K562 (cell line): ENCODE measurements around the gene TMEM87B. TPM values are rescaled to one million over a fixed set of nuclear protein-coding genes. Genes with fewer than 3 reads are reported as not detected.
A peak's percentile ranks its signal among the peaks of the same experiment; 100 is the strongest.

Experiments used
- ATAC-seq: fragments of 200-7000 bp; cut with Tn5 transposase; 3 replicates; pipeline ENCODE4 v1.9.1; 2020; ENCODE audit warnings: moderate library complexity
- BruUV-seq: library from RNA; stranded (reverse); fragments of 400-500 nt; replicated peaks from 2 replicates; lab custom pipeline; 2021; lab: Mats Ljungman, UMichigan
- CTCF ChIA-PET: fragments of 300-600 bp; formaldehyde crosslinking; extraction: SDS; loops from one replicate; lab custom pipeline; 2021; ENCODE audit warnings: low intra/inter-chr PET ratio; lab: Yijun Ruan, JAX
- POLR2A ChIA-PET: fragments of 300-600, 350-650 bp; sonication (Branson Sonifier 250); formaldehyde crosslinking; extraction: SDS; loops from one replicate; lab custom pipeline; 2021; ENCODE audit warnings: antibody characterized with exemption, inconsistent platforms; lab: Yijun Ruan, JAX
- DNase-seq, 4 experiments: peaks; one replicate each; pipeline versions ENCODE4 v3.0.0 to v3.0.0-alpha.2; 2011 to 2018; ENCODE audit warnings: low spot score in 3 of 4, mixed read lengths in 3 of 4; ENCODE audit errors: extremely low read depth in 1 of 4
- FAIRE-seq: peaks from 2 replicates; lab custom pipeline; 2011; peaks lifted over from hg19 to GRCh38; lab: Jason Lieb, UNC
- H2AFZ ChIP-seq: 2 replicates; pipeline ENCODE4 v1.6.0; 2011; ENCODE audit warnings: low read depth, low read length, control low read depth, inconsistent platforms
- H3K27ac ChIP-seq: fragments of 200-600 bp; 3 replicates; pipeline ENCODE4 v1.8.0; 2011; ENCODE audit warnings: low read depth, mild to moderate bottlenecking, control low read depth, inconsistent platforms, low read length, moderate library complexity, mixed read lengths; ENCODE audit errors: extremely low read depth
- H3K27me3 ChIP-seq, 2 experiments: fragments of 300-600 bp in 1 of 2; 2 replicates in 1 of 2; 3 replicates in 1 of 2; pipeline versions ENCODE4 v1.6.0 to v1.8.0; 2011; ENCODE audit warnings: inconsistent platforms in 2 of 2, low read length in 2 of 2, mild to moderate bottlenecking in 1 of 2, mixed read lengths in 1 of 2, moderate library complexity in 1 of 2; ENCODE audit not compliant: control insufficient read depth in 2 of 2, insufficient read depth in 2 of 2
- H3K36me3 ChIP-seq: fragments of 300-600 bp; 3 replicates; pipeline ENCODE4 v1.8.0; 2011; ENCODE audit warnings: mild to moderate bottlenecking, low read length, inconsistent platforms; ENCODE audit not compliant: control insufficient read depth, insufficient read depth
- H3K4me1 ChIP-seq, 2 experiments: fragments of 200-600 bp in 1 of 2; replicated peaks in 1 of 2; 2 replicates in 1 of 2; 3 replicates in 1 of 2; pipeline versions ENCODE4 v1.5.1 to v1.8.0; 2011; ENCODE audit warnings: inconsistent platforms in 2 of 2, low read length in 2 of 2, mild to moderate bottlenecking in 1 of 2, mixed read lengths in 1 of 2, moderate library complexity in 1 of 2; ENCODE audit not compliant: control insufficient read depth in 2 of 2, insufficient read depth in 2 of 2
- H3K4me2 ChIP-seq: 2 replicates; pipeline ENCODE4 v1.6.1; 2011; ENCODE audit warnings: low read length, control low read depth, inconsistent platforms, mixed read lengths; ENCODE audit not compliant: insufficient read depth
- H3K4me3 ChIP-seq: fragments of 200-600 bp; sonication (generic), shearing (Covaris generic); 2 replicates; pipeline ENCODE4 v1.5.1; 2016; ENCODE audit warnings: control low read depth, inconsistent platforms
- H3K79me2 ChIP-seq: fragments of 200-600 bp; 3 replicates; pipeline ENCODE4 v1.8.0; 2011; ENCODE audit warnings: low read length, inconsistent platforms; ENCODE audit not compliant: control insufficient read depth, insufficient read depth
- H3K9ac ChIP-seq, 2 experiments: 2 replicates each; pipeline versions ENCODE4 v1.6.0 to v1.6.1; 2011; ENCODE audit warnings: low read depth in 2 of 2, low read length in 2 of 2, control low read depth in 1 of 2, inconsistent platforms in 1 of 2, mild to moderate bottlenecking in 1 of 2, mixed read lengths in 1 of 2; ENCODE audit not compliant: insufficient read depth in 1 of 2
- H3K9me1 ChIP-seq: one replicate; pipeline ENCODE4 v1.6.0; 2011; ENCODE audit warnings: inconsistent platforms, mild to moderate bottlenecking, low read length, moderate library complexity; ENCODE audit not compliant: control insufficient read depth, insufficient read depth
- H3K9me3 ChIP-seq: replicated peaks from 2 replicates; pipeline ENCODE4 v1.5.1; 2011; ENCODE audit warnings: low read depth, low read length, inconsistent platforms; ENCODE audit not compliant: control insufficient read depth, insufficient read depth
- H4K20me1 ChIP-seq: replicated peaks from 2 replicates; pipeline ENCODE4 v1.6.1; 2011; ENCODE audit warnings: low read length, inconsistent platforms, mixed read lengths; ENCODE audit not compliant: control insufficient read depth, insufficient read depth
- ARID3A ChIP-seq: IDR thresholded peaks from 2 replicates; pipeline ENCODE4 v1.6.1; 2012; ENCODE audit warnings: low read depth, low read length, improper control_type of control experiment, borderline replicate concordance
- ATF3 ChIP-seq, 2 experiments: fragments of 450-650 bp in 1 of 2; sonication (generic) in 1 of 2; formaldehyde crosslinking in 1 of 2; IDR thresholded peaks in 1 of 2; conservative IDR thresholded peaks in 1 of 2; 2 replicates each; pipeline versions ENCODE4 v1.6.1 to v1.8.1; 2016 to 2023; ENCODE audit warnings: mild to moderate bottlenecking in 2 of 2, moderate library complexity in 2 of 2, inconsistent platforms in 1 of 2, missing genetic modification reagents in 1 of 2
- CBFA2T3 ChIP-seq: fragments of 450-650 bp; IDR thresholded peaks from 2 replicates; pipeline ENCODE4 v1.6.1; 2017
- DACH1 ChIP-seq: fragments of 450-650 bp; IDR thresholded peaks from 2 replicates; pipeline ENCODE4 v1.6.1; 2018; ENCODE audit not compliant: partially characterized antibody
- GABPB1 ChIP-seq: sonication (generic); formaldehyde crosslinking; IDR thresholded peaks from 2 replicates; pipeline ENCODE4 v1.8.0; 2022; ENCODE audit warnings: mild to moderate bottlenecking, missing genetic modification reagents
- HMG20B ChIP-seq: fragments of 250-450 bp; sonication (Bioruptor Pico); IDR thresholded peaks from 2 replicates; pipeline ENCODE4 v1.5.0; 2021; ENCODE audit warnings: mild to moderate bottlenecking
- KLF16 ChIP-seq: IDR thresholded peaks from 2 replicates; pipeline ENCODE4 v1.6.1; 2016; ENCODE audit warnings: antibody characterized with exemption
- POLR2AphosphoS5 ChIP-seq: IDR thresholded peaks from 2 replicates; pipeline ENCODE4 v1.6.1; 2011; ENCODE audit warnings: mild to moderate bottlenecking, low read depth, low read length, moderate library complexity; ENCODE audit not compliant: control insufficient read depth, insufficient read depth
- SLC30A9 ChIP-seq: fragments of 250-450 bp; sonication (Bioruptor Pico); IDR thresholded peaks from 2 replicates; pipeline ENCODE4 v1.8.0; 2022; ENCODE audit warnings: mild to moderate bottlenecking, moderate library complexity
- ZBTB1 ChIP-seq: sonication (generic); formaldehyde crosslinking; IDR thresholded peaks from 2 replicates; pipeline ENCODE4 v1.8.1; 2023; ENCODE audit warnings: missing genetic modification reagents, low read depth, mild to moderate bottlenecking, borderline replicate concordance
- ZBTB11 ChIP-seq, 3 experiments: fragments of 200-800 bp in 1 of 3; fragments of 250-450 bp in 1 of 3; fragments of 450-650 bp in 1 of 3; sonication (Bioruptor Pico) in 1 of 3; sonication (Bioruptor generic) in 1 of 3; formaldehyde crosslinking in 1 of 3; IDR thresholded peaks; 2 replicates each; pipeline versions ENCODE4 v1.6.1 to v1.8.0; 2016 to 2022; ENCODE audit warnings: mild to moderate bottlenecking in 2 of 3, missing genetic modification characterization in 2 of 3, missing compliant biosample characterization in 1 of 3, moderate library complexity in 1 of 3
- ZNF217 ChIP-seq: sonication (generic); formaldehyde crosslinking; IDR thresholded peaks from 2 replicates; pipeline ENCODE4 v1.8.0; 2022; ENCODE audit warnings: mild to moderate bottlenecking, missing genetic modification reagents
- ZNF316 ChIP-seq: fragments of 450-650 bp; IDR thresholded peaks from 2 replicates; pipeline ENCODE4 v1.6.1; 2016
- ZNF551 ChIP-seq: fragments of 250-450 bp; sonication (Bioruptor Pico); IDR thresholded peaks from 2 replicates; pipeline ENCODE4 v1.5.0; 2021; ENCODE audit warnings: mild to moderate bottlenecking, moderate library complexity
- ZNF668 ChIP-seq: fragments of 250-450 bp; sonication (Bioruptor Pico); IDR thresholded peaks from 2 replicates; pipeline ENCODE4 v1.8.0; 2022; ENCODE audit warnings: mild to moderate bottlenecking, inconsistent platforms
- ZNF766 ChIP-seq: fragments of 200-800 bp; sonication (Bioruptor generic); conservative IDR thresholded peaks from 2 replicates; pipeline ENCODE4 v1.6.1; 2016; ENCODE audit warnings: missing genetic modification characterization, missing compliant biosample characterization
- WGBS: fragments of 100-300 bp; shearing (Covaris generic); methylation state at CpG from one replicate; pipeline ENCODE4 v1.1.6; 2016; ENCODE audit warnings: low coverage, mixed read lengths; ENCODE audit not compliant: insufficient coverage; ENCODE audit errors: missing lambda C conversion rate; 5-methylcytosine and 5-hydroxymethylcytosine counted together
- in situ Hi-C: fragments of 300-500 bp; cut with MboI; formaldehyde crosslinking; loops from 4 replicates; pipeline ENCODE4 v1.15.0; 2018; ENCODE audit warnings: inconsistent platforms, mixed read lengths
- intact Hi-C: fragments of 100-400 bp; cut with micrococcal nuclease; formaldehyde crosslinking; loops from 2 replicates; pipeline ENCODE4 v1.14.2; 2022
- polyA plus RNA-seq, 8 experiments: library from polyadenylated mRNA; depleted of rRNA in 4 of 8; stranded (reverse) in 5 of 8; unstranded in 3 of 8; fragments of >200 nt; fragmentation: Nextera tagmentation in 2 of 8; fragmentation: Illumina TruSeq in 1 of 8; extraction: Ambion mirVana in 2 of 8; extraction: Trizol in 1 of 8; gene quantifications; 2 replicates each; pipeline versions ENCODE4 v1.2.1 to v1.2.3, GENCODE V29; 2011 to 2014; ENCODE audit warnings: inconsistent platforms in 1 of 8, missing spikeins in 1 of 8
- total RNA-seq, 7 experiments: library from RNA; depleted of rRNA in 6 of 7; stranded (reverse); fragments of >200 nt in 6 of 7; fragmentation: Illumina TruSeq in 2 of 7; extraction: Trizol in 2 of 7; gene quantifications; 2 replicates each; pipeline versions ENCODE4 v1.2.1 to v1.2.3, GENCODE V29; 2011 to 2021; ENCODE audit warnings: low replicate concordance in 1 of 7

The TMEM87B gene
- total and polyA plus RNA-seq, 9 of the 15 experiments (the other 6 are each of a cell fraction or from before 2014, with no cell fraction given) = 3.7 to 17.1 (median 11.0) TPM

GRCh38 chr2:112026509-112026908 is 28.6 kb upstream of the TMEM87B start:
- Histone ChIP-seq H3K9ac (peak overlapping the region in 1 of 2 experiments; percentile 1; a peak in 1 of 4 replicates), H3K4me3 (no peak overlapping the region), H3K36me3 (no peaks in the 10 kb centered on the region), H3K27me3 (no peaks in the 10 kb centered on the region), H3K9me1 (no peaks in the 10 kb centered on the region), H3K79me2 (no peaks in the 10 kb centered on the region), H3K9me3 (no peaks in the 10 kb centered on the region), H3K4me1 (peaks cover 8 to 19% of the 10 kb centered on the region in 2 experiments; a peak in 4 of 5 replicates), H4K20me1 (no peaks in the 10 kb centered on the region), H3K27ac (peak overlapping the region; percentile 12), H2AFZ (peak overlapping the region; percentile 47), H3K4me2 (peak overlapping the region; percentile 15)
- peak; percentile 86 for FAIRE-seq
- in situ Hi-C loops = no loop called here
- DNase-seq = peak; percentile 19 to 89 (median 38)
- ChIA-PET CTCF (no interaction called here), POLR2A (interaction anchor here (0.8 to 1.3 kb wide), 4 partner anchors 13 to 87 kb away, joined by 3 to 4 read pairs (median 3); no protein-coding TSS in a partner anchor)
- intact Hi-C loops = no loop called here
- BruUV-seq = no TSS peak
- peak; percentile 75 for ATAC-seq
- WGBS = 2% methylated on average over 8 of the region's 8 CpGs
- TF ChIP-seq ZNF316 (no peak), ZBTB1 (CRISPR knock-in tag) (no peak), DACH1 (no peak), ZNF217 (CRISPR knock-in tag) (no peak), KLF16 (0 out of 2 replicates have a peak, but pooled peaks have one; percentile 5), ZNF551 (CRISPR knock-in tag) (no peak), ATF3 (IDR thresholded peaks at IDR 0.05) (0 out of 2 replicates have a peak, but pooled peaks have one; percentile 13), ATF3 (CRISPR knock-in tag; conservative IDR thresholded peaks at IDR 0.05) (no peak), CBFA2T3 (peak; percentile 81), SLC30A9 (no peak), GABPB1 (CRISPR knock-in tag) (no peak), ZBTB11 (CRISPR knock-in tag; IDR thresholded peaks at IDR 0.05) (no peak), ZNF766 (CRISPR knock-in tag) (peak; percentile 26; the same call in 1 of the 2 replicates), HMG20B (CRISPR knock-in tag) (no peak), ARID3A (no peak), ZNF668 (no peak), POLR2AphosphoS5 (peak; percentile 67; the same call in 1 of the 2 replicates)
